ENCODE measurements around the gene PGP.

DNA sequence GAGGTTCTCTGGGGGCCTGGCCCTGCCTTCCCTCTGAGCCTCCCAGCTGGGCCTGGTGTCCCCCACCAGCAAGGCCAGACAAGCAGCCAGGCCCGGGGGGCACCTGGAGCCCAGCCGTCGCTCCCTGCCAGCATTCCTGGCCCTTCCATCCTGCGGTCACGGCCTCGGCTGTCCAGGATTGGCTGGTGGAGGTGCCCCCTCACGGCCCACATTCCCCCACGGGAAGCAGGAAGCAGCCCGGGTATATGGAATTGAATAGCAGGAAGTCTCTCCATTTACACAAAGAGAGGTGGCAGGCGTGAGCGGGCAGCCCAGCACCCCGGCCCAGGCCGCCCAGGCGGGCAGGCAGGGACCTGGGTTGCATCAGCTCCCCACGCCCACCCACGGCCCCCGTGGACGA, 44.6 kb downstream of the PGP start:
- TF ChIP-seq POLR2A (IDR thresholded peaks at IDR 0.05; ENCODE audit: low read depth, low read length) (no peak), BHLHE40 (IDR thresholded peaks at IDR 0.05; ENCODE audit: borderline replicate concordance in 1 of 2, low read depth in 2 of 2, low read length in 1 of 2) (no peak)
